ENCODE results near the gene SERTAD2. TPM values are rescaled to one million over a fixed set of nuclear protein-coding genes. Genes with fewer than 3 reads are reported as not detected.

Gene SERTAD2
- total RNA-seq, 2 experiments from 2014 or later: 50.5 to 54.1 TPM

- Mint-ChIP-seq H3K4me1 (ENCODE audit: low read depth) (peaks cover 86% of the 10 kb centered on the region), H3K27me3 (no peaks in the 10 kb centered on the region), H3K27ac (peak overlapping the region; percentile 91), H3K36me3 (ENCODE audit: low read depth) (peaks cover 4% of the 10 kb centered on the region), H3K4me3 (peak overlapping the region; percentile 11), H3K9me3 (no peaks in the 10 kb centered on the region)
- no peaks in the 10 kb centered on the region for H3K9me3 ChIP-seq (ENCODE audit: control insufficient read depth in 1 of 2, insufficient read depth in 1 of 2, low read length in 2 of 2)
- intact Hi-C loops (cut with DNase I, micrococcal nuclease): loop anchor here (5.0 to 10.0 kb wide), 2 partner anchors 78 to 396 kb away; partner anchors contain the start of gene CEP68 (in 1 of the 2)
- peaks cover 22% of the 10 kb centered on the region for H3K4me1 ChIP-seq (ENCODE audit: insufficient read depth, low read length)
- ATAC-seq (ENCODE audit: poor library complexity) (peak; percentile 33), DNase-seq (no peak)
- H3K36me3 ChIP-seq (ENCODE audit: insufficient read depth, low read length): no peaks in the 10 kb centered on the region
- H3K27ac ChIP-seq (ENCODE audit: low read depth in 1 of 2, low read length in 2 of 2): no peak overlapping the region
- ChIA-PET POLR2A (interaction anchor here (1.2 to 12.6 kb wide), 4 partner anchors 19 to 106 kb away, joined by 3 to 395 read pairs (median 3); no protein-coding TSS in a partner anchor), CTCF (interaction anchor here (7.1 kb wide), 1 partner anchor 14 kb away, joined by 49 read pairs; no protein-coding TSS in a partner anchor)
- TF ChIP-seq CTCF (IDR thresholded peaks at IDR 0.05): no peak
- no peaks in the 10 kb centered on the region for H3K27me3 ChIP-seq (ENCODE audit: control insufficient read depth in 1 of 2, insufficient read depth in 2 of 2, low read length in 2 of 2)
- no peak overlapping the region for H3K4me3 ChIP-seq (ENCODE audit: low read length)
Observed at GRCh38 chr2:64659252-64659651, 5.5 kb upstream of the SERTAD2 start.

- TF ChIP-seq CTCF (IDR thresholded peaks at IDR 0.05): no peak
- H3K36me3 ChIP-seq (ENCODE audit: insufficient read depth, low read length): no peaks in the 10 kb centered on the region
- intact Hi-C loops (cut with DNase I, micrococcal nuclease): loop anchor here (5.0 to 10.0 kb wide), 2 partner anchors 79 to 397 kb away; partner anchors contain the start of gene CEP68 (in 1 of the 2)
- Mint-ChIP-seq H3K4me1 (ENCODE audit: low read depth) (peaks cover 77% of the 10 kb centered on the region), H3K4me3 (peak overlapping the region; percentile 26), H3K9me3 (no peaks in the 10 kb centered on the region), H3K27ac (peak overlapping the region; percentile 91), H3K27me3 (no peaks in the 10 kb centered on the region), H3K36me3 (ENCODE audit: low read depth) (peaks cover 4% of the 10 kb centered on the region)
- H3K4me3 ChIP-seq (ENCODE audit: low read length): no peak overlapping the region
- ATAC-seq (ENCODE audit: poor library complexity) (no peak), DNase-seq (no peak)
- H3K27ac ChIP-seq (ENCODE audit: low read depth in 1 of 2, low read length in 2 of 2): no peak overlapping the region
- peaks cover 19% of the 10 kb centered on the region for H3K4me1 ChIP-seq (ENCODE audit: insufficient read depth, low read length)
- no peaks in the 10 kb centered on the region for H3K27me3 ChIP-seq (ENCODE audit: control insufficient read depth in 1 of 2, insufficient read depth in 2 of 2, low read length in 2 of 2)
- POLR2A ChIA-PET: interaction anchor here (1.1 to 12.6 kb wide), 5 partner anchors 6 to 107 kb away, joined by 3 to 395 read pairs (median 4); no protein-coding TSS in a partner anchor
- CTCF ChIA-PET: interaction anchor here (7.1 kb wide), 1 partner anchor 13 kb away, joined by 49 read pairs; no protein-coding TSS in a partner anchor
- no peaks in the 10 kb centered on the region for H3K9me3 ChIP-seq (ENCODE audit: control insufficient read depth in 1 of 2, insufficient read depth in 1 of 2, low read length in 2 of 2)
Observed at GRCh38 chr2:64658269-64658668, 4.6 kb upstream of the SERTAD2 start.

GRCh38 chr2:64657411-64657810 lies 3.7 kb upstream of the SERTAD2 start:
- peak overlapping the region; percentile 26 for H3K4me3 Mint-ChIP-seq
- Histone ChIP-seq H3K27ac (ENCODE audit: low read depth in 1 of 2, low read length in 2 of 2) (no peak overlapping the region), H3K4me1 (ENCODE audit: insufficient read depth, low read length) (peaks cover 24% of the 10 kb centered on the region), H3K36me3 (ENCODE audit: insufficient read depth, low read length) (no peaks in the 10 kb centered on the region), H3K9me3 (ENCODE audit: control insufficient read depth in 1 of 2, insufficient read depth in 1 of 2, low read length in 2 of 2) (no peaks in the 10 kb centered on the region), H3K27me3 (ENCODE audit: control insufficient read depth in 1 of 2, insufficient read depth in 2 of 2, low read length in 2 of 2) (no peaks in the 10 kb centered on the region), H3K4me3 (ENCODE audit: low read length) (no peak overlapping the region)
- H3K27me3 Mint-ChIP-seq: no peaks in the 10 kb centered on the region
- TF ChIP-seq CTCF (IDR thresholded peaks at IDR 0.05): no peak
- DNase-seq (no peak), ATAC-seq (ENCODE audit: poor library complexity) (no peak)
- H3K4me1 Mint-ChIP-seq (ENCODE audit: low read depth): peaks cover 77% of the 10 kb centered on the region
- H3K9me3 Mint-ChIP-seq: no peaks in the 10 kb centered on the region
- CTCF ChIA-PET: interaction anchor here (7.1 kb wide), 1 partner anchor 12 kb away, joined by 49 read pairs; no protein-coding TSS in a partner anchor
- POLR2A ChIA-PET: interaction anchor here (1.1 to 12.6 kb wide), 4 partner anchors 7 to 92 kb away, joined by 3 to 395 read pairs (median 124); no protein-coding TSS in a partner anchor
- H3K36me3 Mint-ChIP-seq (ENCODE audit: low read depth): peaks cover 11% of the 10 kb centered on the region
- intact Hi-C loops (cut with DNase I, micrococcal nuclease): loop anchor here (5.0 to 10.0 kb wide), 2 partner anchors 80 to 397 kb away; partner anchors contain the start of gene CEP68 (in 1 of the 2)
- H3K27ac Mint-ChIP-seq: peak overlapping the region; percentile 91
